Measurements from ENCODE around the gene TTLL9.

DNA sequence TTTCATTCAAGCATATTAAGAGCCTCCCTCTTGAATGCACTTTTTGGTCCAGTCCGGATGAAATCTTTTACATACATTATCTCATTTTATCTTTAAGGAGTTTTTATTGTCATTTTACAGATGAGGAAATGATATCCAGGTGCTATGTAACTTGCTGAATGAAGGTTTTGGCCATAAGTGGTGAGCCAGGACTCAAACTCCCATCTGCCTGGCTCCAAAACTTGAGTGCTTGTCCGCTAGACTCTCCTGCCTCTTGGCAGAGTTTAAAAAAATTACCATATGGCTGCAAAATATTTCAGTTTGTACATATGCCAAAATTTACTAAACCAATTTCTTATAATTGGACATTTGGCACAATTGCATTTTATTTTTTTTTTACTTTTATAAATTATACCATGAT is 69.2 kb downstream of the TTLL9 start:
- TF ChIP-seq POLR2A (IDR thresholded peaks at IDR 0.05), result no peak
- no peak for TF ChIP-seq EP300 (IDR thresholded peaks at IDR 0.05)
- TF ChIP-seq, protein P1, sequence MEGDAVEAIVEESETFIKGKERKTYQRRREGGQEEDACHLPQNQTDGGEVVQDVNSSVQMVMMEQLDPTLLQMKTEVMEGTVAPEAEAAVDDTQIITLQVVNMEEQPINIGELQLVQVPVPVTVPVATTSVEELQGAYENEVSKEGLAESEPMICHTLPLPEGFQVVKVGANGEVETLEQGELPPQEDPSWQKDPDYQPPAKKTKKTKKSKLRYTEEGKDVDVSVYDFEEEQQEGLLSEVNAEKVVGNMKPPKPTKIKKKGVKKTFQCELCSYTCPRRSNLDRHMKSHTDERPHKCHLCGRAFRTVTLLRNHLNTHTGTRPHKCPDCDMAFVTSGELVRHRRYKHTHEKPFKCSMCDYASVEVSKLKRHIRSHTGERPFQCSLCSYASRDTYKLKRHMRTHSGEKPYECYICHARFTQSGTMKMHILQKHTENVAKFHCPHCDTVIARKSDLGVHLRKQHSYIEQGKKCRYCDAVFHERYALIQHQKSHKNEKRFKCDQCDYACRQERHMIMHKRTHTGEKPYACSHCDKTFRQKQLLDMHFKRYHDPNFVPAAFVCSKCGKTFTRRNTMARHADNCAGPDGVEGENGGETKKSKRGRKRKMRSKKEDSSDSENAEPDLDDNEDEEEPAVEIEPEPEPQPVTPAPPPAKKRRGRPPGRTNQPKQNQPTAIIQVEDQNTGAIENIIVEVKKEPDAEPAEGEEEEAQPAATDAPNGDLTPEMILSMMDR (IDR thresholded peaks at IDR 0.05), result no peak
- no peak for TF ChIP-seq POLR2AphosphoS5 (IDR thresholded peaks at IDR 0.05)

All from upper lobe of left lung (tissue), 4 donors.